ENCODE measurements around the gene PDHX.

PDHX gene

DNA sequence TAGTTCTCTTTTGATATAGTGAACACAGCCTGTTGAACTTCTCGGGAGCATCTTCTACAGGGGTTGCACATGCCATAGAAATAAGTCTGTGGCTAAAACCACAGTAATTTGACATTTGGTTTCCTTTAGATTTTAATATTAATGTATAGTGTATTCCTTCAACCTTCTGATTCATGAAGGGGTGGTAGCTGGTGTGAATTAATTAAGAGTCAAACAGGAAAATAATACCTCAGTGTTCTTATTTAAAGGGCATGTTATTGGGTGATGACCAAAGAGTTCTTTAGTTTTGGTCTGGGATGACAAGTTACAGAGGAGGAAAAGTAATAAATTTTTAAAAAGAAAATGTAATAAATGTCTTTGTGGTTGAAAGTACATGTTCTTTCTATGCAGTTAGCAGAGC, 86.8 kb downstream of the PDHX start:
- H3K9me3 ChIP-seq: no peaks in the 10 kb centered on the region
- no peak overlapping the region for H3K27ac ChIP-seq
- peaks cover 0 to 4% (median 0%) of the 10 kb centered on the region in 4 donors for H3K4me1 ChIP-seq
- no peaks in the 10 kb centered on the region for H3K36me3 ChIP-seq
- intact Hi-C loops (cut with DNase I; ENCODE audit: low total_unique reads): no loop called here
- no peak for DNase-seq
- no peaks in the 10 kb centered on the region for H3K27me3 ChIP-seq
- TF ChIP-seq, protein P1, sequence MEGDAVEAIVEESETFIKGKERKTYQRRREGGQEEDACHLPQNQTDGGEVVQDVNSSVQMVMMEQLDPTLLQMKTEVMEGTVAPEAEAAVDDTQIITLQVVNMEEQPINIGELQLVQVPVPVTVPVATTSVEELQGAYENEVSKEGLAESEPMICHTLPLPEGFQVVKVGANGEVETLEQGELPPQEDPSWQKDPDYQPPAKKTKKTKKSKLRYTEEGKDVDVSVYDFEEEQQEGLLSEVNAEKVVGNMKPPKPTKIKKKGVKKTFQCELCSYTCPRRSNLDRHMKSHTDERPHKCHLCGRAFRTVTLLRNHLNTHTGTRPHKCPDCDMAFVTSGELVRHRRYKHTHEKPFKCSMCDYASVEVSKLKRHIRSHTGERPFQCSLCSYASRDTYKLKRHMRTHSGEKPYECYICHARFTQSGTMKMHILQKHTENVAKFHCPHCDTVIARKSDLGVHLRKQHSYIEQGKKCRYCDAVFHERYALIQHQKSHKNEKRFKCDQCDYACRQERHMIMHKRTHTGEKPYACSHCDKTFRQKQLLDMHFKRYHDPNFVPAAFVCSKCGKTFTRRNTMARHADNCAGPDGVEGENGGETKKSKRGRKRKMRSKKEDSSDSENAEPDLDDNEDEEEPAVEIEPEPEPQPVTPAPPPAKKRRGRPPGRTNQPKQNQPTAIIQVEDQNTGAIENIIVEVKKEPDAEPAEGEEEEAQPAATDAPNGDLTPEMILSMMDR (IDR thresholded peaks at IDR 0.05): no peak
- no peak overlapping the region for H3K4me3 ChIP-seq

GRCh38 chr11:35003658-35004057, 87.2 kb downstream of the PDHX start:
- TF ChIP-seq, protein P1 (IDR thresholded peaks at IDR 0.05): no peak
- intact Hi-C loops (cut with DNase I; ENCODE audit: low total_unique reads): no loop called here
- Histone ChIP-seq H3K4me3 (no peak overlapping the region), H3K4me1 (no peaks in the 10 kb centered on the region), H3K36me3 (no peaks in the 10 kb centered on the region), H3K9me3 (no peaks in the 10 kb centered on the region), H3K27me3 (no peaks in the 10 kb centered on the region), H3K27ac (no peak overlapping the region)
- no peak for DNase-seq

DNA sequence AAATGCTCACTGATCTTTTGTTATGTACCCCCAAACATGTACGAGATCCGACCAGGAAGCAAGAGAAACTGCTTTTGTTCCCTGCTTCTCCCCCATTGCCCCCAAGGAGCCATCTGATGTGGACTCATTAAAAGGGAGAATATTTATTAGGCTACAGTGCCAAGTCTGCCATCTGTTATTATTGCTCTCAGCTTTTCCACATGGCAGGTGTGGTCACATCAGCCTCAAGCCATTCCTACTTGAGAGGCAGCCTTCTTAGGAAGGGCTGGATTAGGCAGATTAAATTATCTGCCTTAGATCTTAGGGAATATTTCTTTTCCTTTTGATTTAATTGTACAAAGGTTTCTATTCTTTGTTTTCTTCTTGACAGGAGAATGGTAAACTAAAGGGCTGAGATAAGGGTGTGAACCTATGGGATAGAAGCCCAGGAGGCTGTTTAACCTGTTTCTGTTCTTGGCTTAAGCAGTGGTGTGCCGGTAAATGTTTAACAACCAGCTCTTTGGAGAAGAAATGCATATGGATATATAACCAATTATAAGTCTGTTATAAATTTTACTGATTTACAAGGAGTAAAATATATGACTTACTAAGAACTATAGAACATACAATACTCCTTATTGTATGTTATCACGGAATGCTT, 88.8 kb downstream of the PDHX start:
- TF ChIP-seq, protein P1 (IDR thresholded peaks at IDR 0.05): no peak
- DNase-seq: no peak
- H3K27me3 ChIP-seq: no peaks in the 10 kb centered on the region
- intact Hi-C loops (cut with DNase I; ENCODE audit: low total_unique reads): no loop called here
- H3K36me3 ChIP-seq: no peaks in the 10 kb centered on the region
- no peak overlapping the region for H3K27ac ChIP-seq
- no peak overlapping the region for H3K4me3 ChIP-seq
- no peaks in the 10 kb centered on the region for H3K4me1 ChIP-seq
- no peaks in the 10 kb centered on the region for H3K9me3 ChIP-seq

DNA sequence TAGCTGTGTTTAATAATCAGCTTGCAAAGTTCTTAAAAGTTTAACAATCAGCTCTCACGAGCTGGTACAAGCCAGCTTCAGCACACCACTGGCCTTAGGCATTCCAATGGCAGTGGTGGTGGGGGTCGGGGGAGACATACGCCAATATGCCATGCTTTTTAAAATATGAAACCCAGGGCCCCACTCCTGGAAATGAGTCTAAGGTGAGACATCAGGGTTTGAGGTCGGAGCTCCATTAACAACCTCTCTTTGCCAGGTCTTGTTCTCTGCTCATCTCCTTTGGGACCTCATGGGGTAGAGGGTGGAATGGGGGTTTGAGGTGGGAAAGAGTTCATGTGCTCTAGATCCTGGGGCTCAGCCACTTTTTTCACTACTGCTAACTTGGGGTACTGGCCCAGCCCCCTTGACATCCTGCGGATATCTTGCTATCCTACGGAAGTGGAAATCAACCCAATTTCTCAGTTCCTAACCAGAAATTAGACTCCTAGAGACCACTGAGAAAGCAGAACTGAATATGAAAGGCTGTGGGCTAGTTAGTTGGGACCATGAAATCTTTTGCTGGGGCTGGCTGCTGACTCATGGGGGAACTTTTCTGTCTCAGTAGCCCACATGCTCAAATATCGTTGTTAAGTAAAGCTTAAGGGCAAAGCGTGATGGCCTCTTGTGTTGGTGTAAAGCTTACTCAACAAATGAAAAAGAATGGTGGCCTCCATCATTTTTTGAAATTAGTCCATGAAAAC, 90.1 kb downstream of the PDHX start:
- TF ChIP-seq, protein P1 (IDR thresholded peaks at IDR 0.05): no peak
- Histone ChIP-seq H3K27me3 (no peaks in the 10 kb centered on the region), H3K4me3 (no peak overlapping the region), H3K27ac (no peak overlapping the region), H3K9me3 (no peaks in the 10 kb centered on the region), H3K4me1 (no peaks in the 10 kb centered on the region), H3K36me3 (no peaks in the 10 kb centered on the region)
- DNase-seq: no peak
- intact Hi-C loops (cut with DNase I; ENCODE audit: low total_unique reads): no loop called here

DNA sequence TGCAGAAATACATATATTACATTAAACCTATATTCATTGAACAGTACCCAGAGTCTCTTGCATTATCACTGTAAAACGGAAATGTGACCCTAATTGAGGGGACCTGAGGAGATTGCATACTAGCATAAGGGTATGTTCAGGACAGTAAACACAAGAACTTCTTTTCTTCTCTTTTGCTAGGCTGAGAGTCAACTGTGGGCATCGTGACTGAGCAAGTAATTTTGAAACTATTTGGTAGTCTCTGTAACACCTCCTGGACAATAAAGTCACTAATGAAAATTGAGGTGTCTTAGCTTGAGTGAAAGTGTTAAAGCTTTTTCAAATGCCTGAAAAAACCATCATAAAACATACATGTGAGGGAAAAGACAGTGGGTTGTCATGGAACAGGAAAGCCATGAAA, 90.9 kb downstream of the PDHX start:
- Histone ChIP-seq H3K4me1 (no peaks in the 10 kb centered on the region), H3K9me3 (no peaks in the 10 kb centered on the region), H3K4me3 (no peak overlapping the region), H3K36me3 (no peaks in the 10 kb centered on the region), H3K27me3 (no peaks in the 10 kb centered on the region), H3K27ac (no peak overlapping the region)
- TF ChIP-seq, protein P1 (IDR thresholded peaks at IDR 0.05): no peak
- intact Hi-C loops (cut with DNase I; ENCODE audit: low total_unique reads): no loop called here
- DNase-seq: no peak
